Stimulated activated CD4-positive, alpha-beta T cell treated with anti-CD3 and anti-CD28 coated beads, Interleukin-2, amount 100 ng/mL, for 24 hours (primary cell): ENCODE results near the gene CEACAM5.
"Not testable (repeated sequence)": the region's sequence is repeated elsewhere in the genome, so short reads cannot be mapped to it uniquely, and the experiment has no call there.

Source experiments
- DNase-seq, 2 donors: peaks; one replicate each; pipeline ENCODE4 v3.0.0-alpha.2; 2020

Gene CEACAM5

DNA sequence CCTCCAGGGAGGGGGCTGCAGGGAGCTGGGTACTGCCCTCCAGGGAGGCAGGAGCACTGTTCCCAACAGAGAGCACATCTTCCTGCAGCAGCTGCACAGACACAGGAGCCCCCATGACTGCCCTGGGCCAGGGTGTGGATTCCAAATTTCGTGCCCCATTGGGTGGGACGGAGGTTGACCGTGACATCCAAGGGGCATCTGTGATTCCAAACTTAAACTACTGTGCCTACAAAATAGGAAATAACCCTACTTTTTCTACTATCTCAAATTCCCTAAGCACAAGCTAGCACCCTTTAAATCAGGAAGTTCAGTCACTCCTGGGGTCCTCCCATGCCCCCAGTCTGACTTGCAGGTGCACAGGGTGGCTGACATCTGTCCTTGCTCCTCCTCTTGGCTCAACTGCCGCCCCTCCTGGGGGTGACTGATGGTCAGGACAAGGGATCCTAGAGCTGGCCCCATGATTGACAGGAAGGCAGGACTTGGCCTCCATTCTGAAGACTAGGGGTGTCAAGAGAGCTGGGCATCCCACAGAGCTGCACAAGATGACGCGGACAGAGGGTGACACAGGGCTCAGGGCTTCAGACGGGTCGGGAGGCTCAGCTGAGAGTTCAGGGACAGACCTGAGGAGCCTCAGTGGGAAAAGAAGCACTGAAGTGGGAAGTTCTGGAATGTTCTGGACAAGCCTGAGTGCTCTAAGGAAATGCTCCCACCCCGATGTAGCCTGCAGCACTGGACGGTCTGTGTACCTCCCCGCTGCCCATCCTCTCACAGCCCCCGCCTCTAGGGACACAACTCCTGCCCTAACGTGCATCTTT is 7.8 kb upstream of the CEACAM5 start:
- DNase-seq: no peak

DNA sequence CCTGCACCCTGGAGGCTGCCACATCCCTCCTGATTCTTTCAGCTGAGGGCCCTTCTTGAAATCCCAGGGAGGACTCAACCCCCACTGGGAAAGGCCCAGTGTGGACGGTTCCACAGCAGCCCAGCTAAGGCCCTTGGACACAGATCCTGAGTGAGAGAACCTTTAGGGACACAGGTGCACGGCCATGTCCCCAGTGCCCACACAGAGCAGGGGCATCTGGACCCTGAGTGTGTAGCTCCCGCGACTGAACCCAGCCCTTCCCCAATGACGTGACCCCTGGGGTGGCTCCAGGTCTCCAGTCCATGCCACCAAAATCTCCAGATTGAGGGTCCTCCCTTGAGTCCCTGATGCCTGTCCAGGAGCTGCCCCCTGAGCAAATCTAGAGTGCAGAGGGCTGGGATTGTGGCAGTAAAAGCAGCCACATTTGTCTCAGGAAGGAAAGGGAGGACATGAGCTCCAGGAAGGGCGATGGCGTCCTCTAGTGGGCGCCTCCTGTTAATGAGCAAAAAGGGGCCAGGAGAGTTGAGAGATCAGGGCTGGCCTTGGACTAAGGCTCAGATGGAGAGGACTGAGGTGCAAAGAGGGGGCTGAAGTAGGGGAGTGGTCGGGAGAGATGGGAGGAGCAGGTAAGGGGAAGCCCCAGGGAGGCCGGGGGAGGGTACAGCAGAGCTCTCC is 6.9 kb upstream of the CEACAM5 start:
- DNase-seq: peak; percentile 17 to 25

DNA sequence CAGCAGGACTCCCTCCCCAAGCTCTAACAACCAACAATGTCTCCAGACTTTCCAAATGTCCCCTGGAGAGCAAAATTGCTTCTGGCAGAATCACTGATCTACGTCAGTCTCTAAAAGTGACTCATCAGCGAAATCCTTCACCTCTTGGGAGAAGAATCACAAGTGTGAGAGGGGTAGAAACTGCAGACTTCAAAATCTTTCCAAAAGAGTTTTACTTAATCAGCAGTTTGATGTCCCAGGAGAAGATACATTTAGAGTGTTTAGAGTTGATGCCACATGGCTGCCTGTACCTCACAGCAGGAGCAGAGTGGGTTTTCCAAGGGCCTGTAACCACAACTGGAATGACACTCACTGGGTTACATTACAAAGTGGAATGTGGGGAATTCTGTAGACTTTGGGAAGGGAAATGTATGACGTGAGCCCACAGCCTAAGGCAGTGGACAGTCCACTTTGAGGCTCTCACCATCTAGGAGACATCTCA is 6.2 kb upstream of the CEACAM5 start:
- DNase-seq: peak in 1 of 2 donors; percentile 1

DNA sequence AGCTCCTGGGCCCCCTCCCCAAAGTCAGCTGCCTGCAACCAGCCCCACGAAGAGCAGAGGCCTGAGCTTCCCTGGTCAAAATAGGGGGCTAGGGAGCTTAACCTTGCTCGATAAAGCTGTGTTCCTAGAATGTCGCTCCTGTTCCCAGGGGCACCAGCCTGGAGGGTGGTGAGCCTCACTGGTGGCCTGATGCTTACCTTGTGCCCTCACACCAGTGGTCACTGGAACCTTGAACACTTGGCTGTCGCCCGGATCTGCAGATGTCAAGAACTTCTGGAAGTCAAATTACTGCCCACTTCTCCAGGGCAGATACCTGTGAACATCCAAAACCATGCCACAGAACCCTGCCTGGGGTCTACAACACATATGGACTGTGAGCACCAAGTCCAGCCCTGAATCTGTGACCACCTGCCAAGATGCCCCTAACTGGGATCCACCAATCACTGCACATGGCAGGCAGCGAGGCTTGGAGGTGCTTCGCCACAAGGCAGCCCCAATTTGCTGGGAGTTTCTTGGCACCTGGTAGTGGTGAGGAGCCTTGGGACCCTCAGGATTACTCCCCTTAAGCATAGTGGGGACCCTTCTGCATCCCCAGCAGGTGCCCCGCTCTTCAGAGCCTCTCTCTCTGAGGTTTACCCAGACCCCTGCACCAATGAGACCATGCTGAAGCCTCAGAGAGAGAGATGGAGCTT is 4.7 kb upstream of the CEACAM5 start:
- no peak for DNase-seq

DNA sequence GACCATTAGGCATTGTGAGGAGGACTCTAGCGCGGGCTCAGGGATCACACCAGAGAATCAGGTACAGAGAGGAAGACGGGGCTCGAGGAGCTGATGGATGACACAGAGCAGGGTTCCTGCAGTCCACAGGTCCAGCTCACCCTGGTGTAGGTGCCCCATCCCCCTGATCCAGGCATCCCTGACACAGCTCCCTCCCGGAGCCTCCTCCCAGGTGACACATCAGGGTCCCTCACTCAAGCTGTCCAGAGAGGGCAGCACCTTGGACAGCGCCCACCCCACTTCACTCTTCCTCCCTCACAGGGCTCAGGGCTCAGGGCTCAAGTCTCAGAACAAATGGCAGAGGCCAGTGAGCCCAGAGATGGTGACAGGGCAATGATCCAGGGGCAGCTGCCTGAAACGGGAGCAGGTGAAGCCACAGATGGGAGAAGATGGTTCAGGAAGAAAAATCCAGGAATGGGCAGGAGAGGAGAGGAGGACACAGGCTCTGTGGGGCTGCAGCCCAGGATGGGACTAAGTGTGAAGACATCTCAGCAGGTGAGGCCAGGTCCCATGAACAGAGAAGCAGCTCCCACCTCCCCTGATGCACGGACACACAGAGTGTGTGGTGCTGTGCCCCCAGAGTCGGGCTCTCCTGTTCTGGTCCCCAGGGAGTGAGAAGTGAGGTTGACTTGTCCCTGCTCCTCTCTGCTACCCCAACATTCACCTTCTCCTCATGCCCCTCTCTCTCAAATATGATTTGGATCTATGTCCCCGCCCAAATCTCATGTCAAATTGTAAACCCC is 2.8 kb upstream of the CEACAM5 start:
- peak; percentile 42 to 55 for DNase-seq

DNA sequence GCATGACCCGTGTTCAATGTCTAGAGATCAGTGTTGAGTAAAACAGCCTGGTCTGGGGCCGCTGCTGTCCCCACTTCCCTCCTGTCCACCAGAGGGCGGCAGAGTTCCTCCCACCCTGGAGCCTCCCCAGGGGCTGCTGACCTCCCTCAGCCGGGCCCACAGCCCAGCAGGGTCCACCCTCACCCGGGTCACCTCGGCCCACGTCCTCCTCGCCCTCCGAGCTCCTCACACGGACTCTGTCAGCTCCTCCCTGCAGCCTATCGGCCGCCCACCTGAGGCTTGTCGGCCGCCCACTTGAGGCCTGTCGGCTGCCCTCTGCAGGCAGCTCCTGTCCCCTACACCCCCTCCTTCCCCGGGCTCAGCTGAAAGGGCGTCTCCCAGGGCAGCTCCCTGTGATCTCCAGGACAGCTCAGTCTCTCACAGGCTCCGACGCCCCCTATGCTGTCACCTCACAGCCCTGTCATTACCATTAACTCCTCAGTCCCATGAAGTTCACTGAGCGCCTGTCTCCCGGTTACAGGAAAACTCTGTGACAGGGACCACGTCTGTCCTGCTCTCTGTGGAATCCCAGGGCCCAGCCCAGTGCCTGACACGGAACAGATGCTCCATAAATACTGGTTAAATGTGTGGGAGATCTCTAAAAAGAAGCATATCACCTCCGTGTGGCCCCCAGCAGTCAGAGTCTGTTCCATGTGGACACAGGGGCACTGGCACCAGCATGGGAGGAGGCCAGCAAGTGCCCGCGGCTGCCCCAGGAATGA is 1.5 kb upstream of the CEACAM5 start:
- peak; percentile 75 to 79 for DNase-seq

DNA sequence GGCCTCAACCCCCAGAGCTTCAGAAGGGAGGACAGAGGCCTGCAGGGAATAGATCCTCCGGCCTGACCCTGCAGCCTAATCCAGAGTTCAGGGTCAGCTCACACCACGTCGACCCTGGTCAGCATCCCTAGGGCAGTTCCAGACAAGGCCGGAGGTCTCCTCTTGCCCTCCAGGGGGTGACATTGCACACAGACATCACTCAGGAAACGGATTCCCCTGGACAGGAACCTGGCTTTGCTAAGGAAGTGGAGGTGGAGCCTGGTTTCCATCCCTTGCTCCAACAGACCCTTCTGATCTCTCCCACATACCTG is 969 bp upstream of the CEACAM5 start:
- DNase-seq: no peak

DNA sequence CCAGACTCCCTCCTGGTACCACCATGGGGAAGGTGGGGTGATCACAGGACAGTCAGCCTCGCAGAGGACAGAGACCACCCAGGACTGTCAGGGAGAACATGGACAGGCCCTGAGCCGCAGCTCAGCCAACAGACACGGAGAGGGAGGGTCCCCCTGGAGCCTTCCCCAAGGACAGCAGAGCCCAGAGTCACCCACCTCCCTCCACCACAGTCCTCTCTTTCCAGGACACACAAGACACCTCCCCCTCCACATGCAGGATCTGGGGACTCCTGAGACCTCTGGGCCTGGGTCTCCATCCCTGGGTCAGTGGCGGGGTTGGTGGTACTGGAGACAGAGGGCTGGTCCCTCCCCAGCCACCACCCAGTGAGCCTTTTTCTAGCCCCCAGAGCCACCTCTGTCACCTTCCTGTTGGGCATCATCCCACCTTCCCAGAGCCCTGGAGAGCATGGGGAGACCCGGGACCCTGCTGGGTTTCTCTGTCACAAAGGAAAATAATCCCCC is 505 bp upstream of the CEACAM5 start:
- DNase-seq: no peak

DNA sequence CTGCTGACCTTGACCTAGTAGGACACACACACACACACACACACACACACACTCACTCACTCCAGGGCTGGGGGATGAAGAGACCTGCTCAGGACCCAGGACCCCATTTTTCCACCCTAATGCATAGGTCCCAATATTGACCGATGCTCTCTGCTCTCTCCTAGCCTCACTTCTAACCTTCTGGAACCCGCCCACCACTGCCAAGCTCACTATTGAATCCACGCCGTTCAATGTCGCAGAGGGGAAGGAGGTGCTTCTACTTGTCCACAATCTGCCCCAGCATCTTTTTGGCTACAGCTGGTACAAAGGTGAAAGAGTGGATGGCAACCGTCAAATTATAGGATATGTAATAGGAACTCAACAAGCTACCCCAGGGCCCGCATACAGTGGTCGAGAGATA is 1.1 kb downstream of the CEACAM5 start:
- DNase-seq: not testable (repeated sequence)

DNA sequence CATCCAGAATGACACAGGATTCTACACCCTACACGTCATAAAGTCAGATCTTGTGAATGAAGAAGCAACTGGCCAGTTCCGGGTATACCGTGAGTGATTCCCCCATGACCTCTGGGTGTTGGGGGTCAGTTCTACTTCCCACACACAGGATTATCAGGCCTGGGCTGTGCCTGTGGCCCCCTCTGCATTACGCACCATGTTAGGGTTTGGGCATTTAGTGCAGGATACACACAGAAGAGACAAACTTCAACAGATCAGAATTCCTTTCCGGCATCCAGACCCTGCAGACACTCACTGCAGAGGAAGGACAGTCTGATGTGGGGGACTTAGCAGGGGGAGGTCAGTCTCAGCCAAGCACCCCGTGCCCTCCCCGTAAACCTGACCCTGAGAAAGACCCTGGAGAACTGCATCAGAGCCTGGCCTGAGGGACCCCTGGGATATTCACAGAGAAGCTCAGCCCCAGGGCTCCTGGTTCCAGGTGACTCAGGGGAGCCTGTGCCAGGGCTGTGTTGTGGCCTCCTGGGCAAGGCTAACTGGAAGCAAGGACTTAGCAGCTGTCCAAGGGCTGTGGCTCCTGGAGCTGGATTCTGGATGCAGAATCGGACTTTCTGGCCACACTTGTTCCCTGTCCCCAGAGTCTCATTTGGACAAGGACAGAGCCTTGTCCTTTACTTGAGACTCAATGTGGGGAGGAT is 1.7 kb downstream of the CEACAM5 start:
- DNase-seq: no peak

DNA sequence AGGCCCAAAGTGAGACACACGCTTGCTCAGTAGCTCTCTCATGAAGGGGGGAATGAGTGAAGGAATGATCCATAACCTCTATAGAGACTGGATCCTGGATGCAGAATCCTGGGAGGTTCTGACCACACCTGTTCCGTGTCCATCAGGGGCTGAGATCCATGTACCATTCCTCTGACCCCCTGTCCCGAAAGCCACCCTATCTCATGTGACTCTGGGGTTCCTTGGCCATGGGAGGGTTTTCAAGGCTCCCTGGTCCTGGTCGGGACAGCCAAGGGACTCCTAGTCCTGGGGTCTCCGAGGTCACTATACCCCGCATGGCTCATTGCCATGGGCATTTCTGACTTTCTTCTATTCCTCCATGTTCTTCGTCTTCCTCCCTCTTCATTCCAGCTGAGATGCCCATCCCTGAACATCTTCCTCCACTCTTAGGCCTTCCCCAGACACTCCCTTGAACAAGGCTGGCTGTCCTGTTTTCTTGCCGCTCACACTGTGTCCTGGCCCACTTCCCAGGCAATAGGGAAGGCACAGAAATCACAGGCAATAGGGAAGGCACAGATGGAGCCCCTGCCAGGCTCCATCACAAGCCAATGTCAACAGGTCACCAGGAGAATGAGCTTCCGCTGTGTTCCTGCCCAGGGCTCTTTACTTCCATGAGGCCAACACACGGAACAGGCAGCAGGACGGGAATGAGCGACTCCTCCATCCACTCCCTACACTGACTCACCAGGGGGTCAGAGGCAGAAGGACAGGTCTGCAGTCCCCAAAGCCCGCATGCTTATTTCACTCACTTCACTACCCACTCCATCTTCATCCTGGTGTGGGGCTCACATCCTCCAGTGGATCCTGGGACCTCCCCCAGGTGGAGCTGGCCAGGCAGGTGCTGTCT is 3.2 kb downstream of the CEACAM5 start:
- DNase-seq: no peak

DNA sequence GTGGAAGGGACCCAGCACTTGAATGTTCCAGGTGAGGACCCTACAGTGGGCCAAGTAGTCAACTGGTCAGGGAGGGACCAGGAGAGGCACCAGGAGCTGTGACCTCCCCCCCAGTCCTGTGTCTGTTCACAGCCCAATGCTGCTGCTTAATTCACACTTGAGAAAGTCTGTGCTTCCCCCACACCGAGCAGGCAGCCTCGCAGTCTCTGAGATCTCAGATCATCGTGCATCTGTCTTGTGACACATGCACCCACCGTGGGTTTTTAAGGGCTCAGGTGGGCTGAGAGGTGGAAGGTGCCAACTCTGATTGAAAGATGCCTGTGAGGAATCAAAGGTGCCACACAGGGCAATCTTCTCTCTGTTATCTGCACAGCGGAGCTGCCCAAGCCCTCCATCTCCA is 6.2 kb downstream of the CEACAM5 start:
- no peak for DNase-seq

DNA sequence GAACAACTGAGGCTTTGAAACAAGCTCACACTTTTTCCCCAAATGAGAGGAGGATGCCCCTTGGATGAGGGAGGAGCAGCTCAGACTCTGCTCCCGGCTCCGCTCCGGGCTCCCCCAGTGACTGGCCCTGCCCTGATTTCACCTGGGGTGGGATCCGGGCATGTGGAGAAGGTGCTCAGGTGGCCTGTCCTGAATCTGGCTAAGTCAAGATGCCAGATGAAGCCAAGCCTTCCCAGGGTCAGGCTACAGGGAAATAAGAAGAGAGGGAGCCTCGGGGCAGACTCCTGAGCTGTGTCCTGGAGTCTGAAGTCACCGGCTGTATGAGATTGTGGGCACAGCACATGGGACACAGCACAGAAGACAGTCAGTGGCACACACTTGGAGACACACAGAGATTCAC is 10.3 kb downstream of the CEACAM5 start:
- DNase-seq: no peak

DNA sequence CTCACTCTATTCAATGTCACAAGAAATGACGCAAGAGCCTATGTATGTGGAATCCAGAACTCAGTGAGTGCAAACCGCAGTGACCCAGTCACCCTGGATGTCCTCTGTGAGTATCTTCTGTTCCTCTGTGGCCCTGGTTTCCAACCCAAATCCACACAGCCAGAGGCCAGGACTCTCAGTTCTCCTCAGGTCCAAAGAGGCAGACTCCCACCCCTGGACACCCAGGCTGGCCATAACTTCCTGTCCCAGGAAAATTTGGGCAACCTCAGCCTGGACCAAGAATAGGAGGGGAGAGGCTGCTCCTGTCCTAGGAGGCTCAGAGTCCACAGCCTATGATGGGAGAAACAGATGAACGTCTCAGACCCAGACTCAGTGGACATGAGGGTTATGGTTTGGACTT is 11.7 kb downstream of the CEACAM5 start:
- no peak for DNase-seq

DNA sequence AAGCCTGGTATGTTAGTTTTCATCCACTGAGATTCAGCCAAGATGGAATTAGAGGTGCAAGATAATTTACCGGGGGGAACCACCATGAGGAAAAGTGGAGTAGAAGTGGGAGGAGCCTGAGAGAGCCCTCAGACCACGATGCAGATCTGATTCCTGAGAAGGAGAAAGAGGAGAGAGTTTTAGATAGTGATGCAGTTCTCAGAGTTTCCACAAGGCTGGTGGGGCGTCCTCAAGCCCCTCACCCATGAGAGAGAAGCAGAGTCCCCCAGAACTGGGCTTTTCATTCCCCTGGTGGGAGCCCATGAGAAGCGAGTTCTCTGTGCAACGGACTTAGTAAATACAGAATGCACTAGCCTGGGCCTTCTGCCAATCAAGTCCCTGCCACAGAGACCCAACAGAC is 18.1 kb downstream of the CEACAM5 start:
- no peak for DNase-seq

DNA sequence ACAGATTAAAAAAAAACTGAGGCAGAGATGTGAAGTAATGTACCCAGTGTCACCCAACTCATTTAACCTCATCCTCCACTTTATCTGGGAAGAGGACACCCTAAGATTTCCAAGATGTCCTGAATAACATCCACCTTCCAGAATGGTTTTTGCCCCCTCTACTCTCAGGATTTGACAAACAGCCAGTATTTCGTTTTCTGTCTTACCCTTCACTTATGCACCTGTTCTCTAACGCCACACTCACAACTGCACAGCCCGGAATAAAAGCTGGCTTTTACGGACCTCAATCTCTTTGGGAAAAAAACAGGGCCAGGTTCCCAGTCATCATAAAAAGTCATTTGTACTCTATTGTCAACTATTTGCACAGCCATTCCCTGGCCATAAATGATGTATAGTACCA is 25.7 kb downstream of the CEACAM5 start:
- DNase-seq: no peak

DNA sequence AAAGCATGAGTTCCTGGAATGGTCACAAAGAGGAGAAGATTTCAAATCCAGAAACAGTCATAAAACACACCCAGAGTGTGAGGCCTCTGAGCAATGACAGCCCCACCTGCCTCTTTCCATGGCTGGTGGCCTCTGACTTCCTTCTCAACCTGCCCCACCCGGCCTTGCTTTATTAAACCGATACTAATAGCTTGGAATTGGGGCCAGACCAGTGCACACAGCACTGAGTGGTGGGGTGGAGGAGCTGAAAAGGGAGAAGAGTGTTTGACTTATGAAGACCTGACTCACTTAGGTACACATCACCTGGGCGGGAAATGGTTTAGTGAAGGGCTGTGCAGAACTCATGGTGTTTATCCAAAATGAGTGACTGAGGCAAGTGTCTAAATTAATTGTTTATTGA is 26.2 kb downstream of the CEACAM5 start:
- no peak for DNase-seq

DNA sequence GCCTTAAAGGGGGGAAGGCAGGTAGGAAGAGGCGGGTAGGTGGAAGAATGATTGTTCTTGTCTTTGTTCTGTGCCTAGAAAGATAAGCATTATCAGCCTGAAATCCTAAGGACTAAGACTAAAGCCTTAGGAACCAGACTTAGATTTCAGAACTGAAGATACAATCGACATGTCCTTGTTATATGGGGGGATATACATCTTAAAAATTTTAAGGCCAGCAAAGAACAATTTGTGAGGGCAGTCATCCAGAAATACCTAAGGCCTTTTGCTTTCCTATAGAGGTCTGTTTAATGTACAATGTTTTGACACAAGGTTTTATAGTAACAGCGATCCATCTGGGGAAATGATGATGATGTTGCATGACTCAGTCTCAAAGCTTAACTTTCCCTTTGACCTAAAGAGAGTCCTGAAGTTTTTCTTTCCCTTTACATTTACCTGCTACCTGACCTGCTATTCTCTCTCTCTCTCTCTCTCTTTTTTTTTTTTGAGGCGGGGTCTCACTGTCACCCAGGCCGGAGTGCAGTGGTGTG is 26.7 kb downstream of the CEACAM5 start:
- no peak for DNase-seq

DNA sequence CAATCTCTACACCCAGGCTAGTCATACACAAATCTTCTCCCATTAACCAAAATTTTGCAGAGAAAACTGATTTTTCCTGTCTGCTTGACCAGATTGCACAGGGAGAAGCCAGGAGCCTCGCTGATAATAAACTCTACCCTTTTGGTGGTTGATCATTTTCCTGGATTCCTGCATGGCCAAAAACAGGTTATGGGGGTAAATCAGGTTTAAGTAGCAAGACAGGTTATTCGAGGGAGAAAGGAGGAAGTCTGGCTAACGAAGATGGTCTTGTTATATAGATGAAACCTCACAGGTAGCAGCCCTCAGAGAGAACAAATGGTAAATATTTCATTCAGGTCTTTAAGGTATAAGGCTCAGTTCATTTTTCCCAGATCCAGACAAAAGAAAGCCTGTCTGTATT is 30.9 kb downstream of the CEACAM5 start:
- DNase-seq: no peak
